SKM-1 (cell line): ENCODE measurements around the gene PLPPR1.

Source experiments
- DNase-seq: peaks from one replicate; lab custom pipeline; 2025; ENCODE audit not compliant: unreplicated experiment; lab: John Stamatoyannopoulos, UW

The PLPPR1 gene

DNA sequence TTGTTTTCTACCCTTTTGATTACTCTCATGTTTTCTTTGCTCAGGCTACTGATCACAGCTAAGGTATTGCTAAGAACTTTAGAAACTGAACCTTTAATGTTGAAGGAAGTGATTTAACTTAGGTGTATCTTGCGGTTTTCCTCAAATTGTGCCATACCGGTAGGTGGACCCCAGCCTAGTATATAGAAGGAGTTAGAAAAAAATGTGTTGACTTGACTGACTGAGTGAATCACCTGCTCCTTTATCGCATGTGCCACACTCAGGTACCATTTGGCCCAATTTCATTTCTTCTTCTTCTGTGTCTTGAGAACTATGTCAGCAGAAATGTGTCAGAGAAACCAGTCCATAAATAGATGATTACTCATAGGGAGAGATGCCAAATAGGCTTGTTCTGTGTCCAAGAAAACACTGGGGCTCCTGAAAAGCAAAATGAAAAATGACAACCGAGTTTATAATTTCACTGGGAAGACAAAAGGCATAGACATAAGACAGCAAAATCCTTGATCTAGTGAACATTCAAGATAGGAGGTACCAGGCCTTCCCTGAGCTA lies 19.4 kb downstream of the PLPPR1 start:
- DNase-seq: no peak

- DNase-seq: no peak
These were observed 22.1 kb downstream of the PLPPR1 start for GRCh38 chr9:101050650-101051049.

- no peak for DNase-seq
These were observed 26.1 kb downstream of the PLPPR1 start for GRCh38 chr9:101054657-101055056.

DNA sequence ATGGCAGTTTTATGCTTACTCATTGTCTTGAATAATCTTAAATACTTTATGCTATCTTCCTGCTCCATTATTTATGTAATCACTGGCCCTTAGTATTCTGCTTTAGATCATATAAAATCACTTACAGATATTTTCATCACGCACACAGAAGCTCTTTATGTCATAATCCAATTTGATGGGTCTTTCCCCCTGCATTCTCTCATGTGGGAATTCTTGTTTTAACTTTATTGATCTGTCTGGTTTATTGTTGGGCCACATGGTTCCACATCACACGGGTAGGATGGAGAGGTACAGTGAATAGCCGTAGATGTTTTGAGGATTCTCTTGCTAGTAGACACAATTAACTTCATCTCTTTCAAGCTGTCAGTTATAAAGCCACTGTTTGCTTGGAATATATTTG lies 27.0 kb downstream of the PLPPR1 start:
- DNase-seq: no peak

DNA sequence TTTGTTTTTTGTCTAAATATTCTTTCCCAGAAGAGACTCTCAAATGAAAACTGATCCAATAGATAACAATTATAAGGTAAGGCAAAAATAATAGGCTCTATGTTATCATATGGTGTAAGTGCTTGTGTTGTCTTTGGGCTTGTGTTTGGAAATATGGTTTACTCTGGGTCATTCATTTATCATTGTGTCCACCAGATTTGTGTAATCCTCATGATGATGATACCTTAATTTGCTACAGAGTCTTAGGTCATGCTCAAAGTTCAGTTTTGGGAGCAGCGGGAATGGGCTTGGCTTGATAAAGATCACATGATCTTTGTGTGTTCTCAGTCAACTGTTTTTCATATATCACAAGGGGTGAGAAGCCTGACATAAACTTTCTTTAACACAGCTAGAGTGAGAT lies 34.2 kb downstream of the PLPPR1 start:
- no peak for DNase-seq

DNA sequence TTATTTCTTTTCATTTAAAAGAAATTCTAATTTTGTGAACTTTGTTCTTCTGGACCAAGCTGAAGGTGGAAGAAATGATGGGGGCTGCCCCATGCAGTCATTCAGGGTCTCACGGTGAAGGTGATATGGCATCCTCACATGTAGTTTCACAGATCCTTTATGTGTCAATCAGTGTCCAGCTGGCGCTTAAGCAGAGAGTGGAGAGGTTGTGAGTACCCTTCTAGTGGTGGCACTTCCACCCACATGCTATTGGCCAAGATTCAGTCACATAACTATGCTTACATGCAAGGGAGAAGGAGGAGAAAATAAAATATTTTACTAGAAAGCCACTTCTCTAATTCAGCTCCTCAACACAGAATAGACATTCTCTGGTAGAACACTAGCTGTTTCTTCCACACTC lies 34.7 kb downstream of the PLPPR1 start:
- DNase-seq: no peak

- no peak for DNase-seq
These were observed 35.7 kb downstream of the PLPPR1 start for GRCh38 chr9:101064206-101064605.

GRCh38 chr9:101065930-101066329 lies 37.4 kb downstream of the PLPPR1 start:
- DNase-seq: no peak

DNA sequence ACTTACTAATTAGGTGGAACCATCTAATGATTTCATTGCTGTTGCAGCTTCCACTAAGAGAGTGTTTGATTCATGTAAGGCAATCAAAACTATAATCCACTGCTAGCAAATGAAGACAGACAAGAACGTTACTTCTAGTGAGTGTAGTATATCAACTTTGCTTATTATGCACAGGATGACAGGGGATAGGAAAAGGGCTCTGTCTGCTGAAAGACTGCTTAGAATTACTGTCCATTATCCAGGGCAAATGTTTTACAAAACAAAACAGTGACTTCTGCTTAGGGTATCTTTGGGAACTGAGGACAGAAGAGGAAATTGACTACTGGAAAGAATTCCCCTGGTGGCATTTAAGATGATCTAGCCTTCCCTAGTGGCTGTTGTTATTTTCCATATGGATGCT lies 40.2 kb downstream of the PLPPR1 start:
- DNase-seq: no peak

DNA sequence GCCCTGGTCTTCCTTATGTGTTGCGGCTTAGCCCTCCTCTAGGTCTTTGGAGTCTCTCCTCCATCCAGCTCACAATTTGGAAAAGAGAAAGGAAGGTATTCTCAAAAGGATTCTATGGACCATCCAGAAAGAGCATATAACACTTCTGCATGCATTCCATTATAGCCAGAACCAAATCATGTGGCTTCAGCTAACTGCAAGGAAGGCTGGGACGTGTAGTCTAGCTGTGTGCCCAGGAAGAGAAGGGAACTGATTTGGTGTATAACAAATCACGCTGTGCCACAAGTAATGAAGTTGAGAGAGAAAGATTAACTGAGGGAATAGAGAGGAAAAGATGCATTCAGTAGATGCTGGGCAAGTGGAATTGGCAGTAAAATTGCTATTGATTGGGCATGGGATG lies 43.7 kb downstream of the PLPPR1 start:
- no peak for DNase-seq

DNA sequence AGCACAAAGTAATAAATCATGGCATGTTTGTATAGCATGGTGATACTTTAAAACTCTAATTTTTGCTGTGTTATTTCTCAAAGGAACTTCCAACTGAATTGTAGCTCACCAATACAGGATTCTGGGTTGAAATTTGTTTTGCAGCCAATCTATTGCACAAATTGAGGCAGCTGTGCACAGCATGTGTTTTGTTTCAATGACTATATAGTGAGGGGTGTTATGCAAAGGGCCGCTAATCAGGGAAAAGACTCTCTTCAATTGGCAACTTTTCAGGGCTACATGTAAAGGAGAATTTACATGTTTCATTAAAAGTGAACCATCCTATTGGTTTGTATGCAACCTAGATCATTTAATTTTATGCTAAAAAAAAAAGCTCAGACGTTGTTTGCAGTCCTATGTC lies 44.6 kb downstream of the PLPPR1 start:
- no peak for DNase-seq

GRCh38 chr9:101081641-101082040 lies 53.1 kb downstream of the PLPPR1 start:
- no peak for DNase-seq

- no peak for DNase-seq
These were observed 55.1 kb downstream of the PLPPR1 start for GRCh38 chr9:101083448-101084202.

DNA sequence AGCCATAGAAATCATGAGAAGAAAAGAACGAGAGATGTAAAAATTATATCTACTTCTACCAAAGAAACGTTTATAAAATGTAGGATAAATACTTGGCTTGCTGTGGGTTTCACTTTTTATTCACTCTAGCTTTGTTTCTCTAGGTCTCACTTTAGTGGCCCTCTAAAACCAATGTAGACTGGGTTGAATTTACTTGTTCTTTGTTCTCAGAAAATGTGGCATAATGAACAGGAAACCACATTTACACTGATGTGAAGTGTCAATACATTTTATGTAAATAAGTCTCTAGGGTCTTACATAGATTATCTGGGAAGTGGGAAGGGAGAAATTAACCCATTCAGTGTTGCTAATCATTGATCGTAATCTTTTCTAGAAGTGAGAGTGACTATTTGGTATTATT lies 58.9 kb downstream of the PLPPR1 start:
- no peak for DNase-seq

GRCh38 chr9:101092922-101093321 lies 64.4 kb downstream of the PLPPR1 start:
- DNase-seq: no peak

GRCh38 chr9:101093620-101094019 lies 65.1 kb downstream of the PLPPR1 start:
- no peak for DNase-seq

DNA sequence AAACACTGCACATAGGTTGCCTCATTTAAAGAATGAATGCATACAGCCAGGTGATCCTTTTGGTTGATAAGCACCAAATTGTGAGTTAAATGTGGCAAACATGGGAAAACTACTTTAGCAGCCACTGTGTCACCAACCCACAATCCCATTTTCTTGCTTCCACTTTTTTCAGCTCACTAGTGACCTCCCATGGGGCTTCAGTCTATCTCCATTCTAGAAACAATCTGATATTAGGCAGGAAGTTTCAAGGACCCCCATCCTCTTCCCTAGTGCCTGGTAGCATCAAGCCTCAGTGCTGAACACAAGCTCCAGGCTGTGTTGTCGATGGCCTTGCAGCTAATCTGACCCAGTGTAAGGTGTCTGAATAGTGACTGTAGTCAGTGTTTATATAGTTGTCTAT lies 66.2 kb downstream of the PLPPR1 start:
- no peak for DNase-seq

DNA sequence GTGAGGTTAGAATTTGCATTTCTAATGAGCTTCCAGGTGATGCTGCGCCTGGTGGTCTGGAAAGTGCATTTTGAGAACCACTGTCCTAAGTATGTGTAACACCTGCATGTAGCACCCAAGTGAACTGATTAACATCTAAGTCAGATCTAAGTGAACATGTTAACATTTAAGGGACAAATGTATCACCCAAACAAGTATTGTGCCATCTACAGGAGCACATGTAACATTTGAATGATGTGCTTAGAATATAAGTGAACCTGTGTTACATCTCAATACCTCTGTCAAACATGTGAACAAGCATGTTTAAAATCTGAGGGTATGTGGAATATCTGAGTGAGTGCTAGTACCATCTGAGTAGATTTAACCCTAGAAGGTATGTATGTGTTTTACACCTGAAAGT lies 68.7 kb downstream of the PLPPR1 start:
- no peak for DNase-seq

DNA sequence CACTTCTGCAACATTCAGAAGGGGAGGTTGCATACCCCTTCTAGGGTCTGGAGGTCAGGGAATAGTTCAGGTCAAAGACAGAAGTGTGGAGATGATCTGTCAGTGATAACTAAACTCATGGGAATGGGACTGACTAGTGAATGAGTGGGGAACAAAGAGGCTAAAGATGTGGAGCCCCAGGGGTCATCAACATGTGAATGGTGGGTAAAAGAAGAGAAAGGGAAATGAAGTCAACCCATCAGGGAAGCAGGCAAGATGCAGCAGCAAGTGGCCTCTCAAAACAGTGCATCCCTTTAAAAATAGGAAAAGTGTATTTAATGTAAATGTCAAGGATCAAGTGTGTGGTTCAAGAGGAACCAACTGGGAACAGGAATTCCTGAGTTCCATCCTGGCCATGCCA lies 69.9 kb downstream of the PLPPR1 start:
- no peak for DNase-seq

- DNase-seq: no peak
These were observed 85.8 kb downstream of the PLPPR1 start for GRCh38 chr9:101114317-101114716.

GRCh38 chr9:101115102-101115501 lies 86.6 kb downstream of the PLPPR1 start:
- no peak for DNase-seq

GRCh38 chr9:101117161-101117560 lies 88.6 kb downstream of the PLPPR1 start:
- DNase-seq: no peak

DNA sequence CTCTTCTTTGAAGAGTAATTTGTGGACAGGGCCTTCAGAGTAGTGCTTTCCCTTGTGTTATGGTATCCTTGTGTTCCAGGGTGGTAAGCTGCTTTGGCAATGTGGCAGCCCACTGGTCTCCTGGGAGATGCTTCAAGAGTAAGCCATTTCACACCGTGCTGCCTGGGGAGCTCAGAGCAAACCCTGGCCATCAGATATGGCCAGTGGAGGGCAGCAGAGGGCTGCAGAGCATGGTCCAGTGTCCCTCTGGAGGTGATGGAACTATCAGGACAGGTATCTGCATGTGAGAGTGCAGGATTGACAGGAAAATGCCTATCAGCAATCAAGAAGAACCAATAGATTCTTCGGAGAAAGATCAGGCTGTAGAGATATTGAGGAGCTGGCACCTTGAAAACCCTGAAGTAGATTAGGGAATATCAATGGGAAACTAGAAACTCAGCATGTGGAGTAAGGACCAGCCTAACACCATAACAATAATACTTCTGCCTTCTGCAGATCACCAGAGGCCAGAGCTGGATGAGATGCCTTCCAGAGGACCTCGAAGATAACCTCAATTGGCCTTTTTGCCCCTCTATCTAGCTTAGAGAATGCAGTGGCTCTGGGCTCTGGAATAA lies 90.8 kb downstream of the PLPPR1 start:
- no peak for DNase-seq
